GM18909 (cell line): Measurements from ENCODE around the gene VEGFB.
A peak's percentile ranks its signal among the peaks of the same experiment; 100 is the strongest.

Source experiments
- ATAC-seq: cut with Tn5 transposase; IDR thresholded peaks from one replicate; pipeline ENCODE4 v1.9.1; 2021; ENCODE audit warnings: mild to moderate bottlenecking; ENCODE audit not compliant: unreplicated experiment, poor library complexity

The VEGFB gene

DNA sequence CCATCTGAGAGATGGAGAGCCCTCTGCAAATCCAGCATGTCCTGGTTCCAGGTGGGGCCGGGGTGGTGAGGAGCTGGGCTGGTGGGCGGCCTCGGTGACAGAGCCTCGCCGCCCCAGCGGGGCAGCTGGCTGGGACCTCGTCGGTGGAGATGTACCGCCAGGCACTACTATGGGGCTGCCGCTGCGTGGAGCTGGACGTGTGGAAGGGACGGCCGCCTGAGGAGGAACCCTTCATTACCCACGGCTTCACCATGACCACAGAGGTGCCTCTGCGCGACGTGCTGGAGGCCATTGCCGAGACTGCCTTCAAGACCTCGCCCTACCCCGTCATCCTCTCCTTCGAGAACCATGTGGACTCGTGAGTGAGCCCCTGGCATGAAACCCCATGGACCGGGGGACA, 24.0 kb downstream of the VEGFB start:
- ATAC-seq = no peak

DNA sequence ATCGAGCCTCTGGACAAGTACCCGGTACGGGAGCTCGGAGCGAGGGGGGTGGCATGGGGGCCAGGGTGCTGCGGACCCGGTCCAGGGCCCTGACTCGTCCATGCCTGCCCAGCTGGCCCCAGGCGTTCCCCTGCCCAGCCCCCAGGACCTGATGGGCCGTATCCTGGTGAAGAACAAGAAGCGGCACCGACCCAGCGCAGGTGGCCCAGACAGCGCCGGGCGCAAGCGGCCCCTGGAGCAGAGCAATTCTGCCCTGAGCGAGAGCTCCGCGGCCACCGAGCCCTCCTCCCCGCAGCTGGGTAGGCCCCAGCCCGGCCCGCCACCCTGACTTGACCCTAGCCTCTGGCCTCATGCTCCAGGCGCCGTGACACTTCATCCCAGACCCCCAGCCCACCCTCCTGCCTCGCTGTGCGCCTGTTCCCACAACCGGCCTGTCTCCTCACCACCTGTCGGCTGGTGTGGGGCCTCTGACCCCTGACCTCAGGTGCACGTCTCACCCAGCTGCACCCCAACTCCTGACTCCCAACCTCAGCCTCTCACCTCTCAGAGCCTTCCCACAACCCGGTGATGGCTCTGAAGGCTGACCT, 24.7 kb downstream of the VEGFB start:
- no peak for ATAC-seq

DNA sequence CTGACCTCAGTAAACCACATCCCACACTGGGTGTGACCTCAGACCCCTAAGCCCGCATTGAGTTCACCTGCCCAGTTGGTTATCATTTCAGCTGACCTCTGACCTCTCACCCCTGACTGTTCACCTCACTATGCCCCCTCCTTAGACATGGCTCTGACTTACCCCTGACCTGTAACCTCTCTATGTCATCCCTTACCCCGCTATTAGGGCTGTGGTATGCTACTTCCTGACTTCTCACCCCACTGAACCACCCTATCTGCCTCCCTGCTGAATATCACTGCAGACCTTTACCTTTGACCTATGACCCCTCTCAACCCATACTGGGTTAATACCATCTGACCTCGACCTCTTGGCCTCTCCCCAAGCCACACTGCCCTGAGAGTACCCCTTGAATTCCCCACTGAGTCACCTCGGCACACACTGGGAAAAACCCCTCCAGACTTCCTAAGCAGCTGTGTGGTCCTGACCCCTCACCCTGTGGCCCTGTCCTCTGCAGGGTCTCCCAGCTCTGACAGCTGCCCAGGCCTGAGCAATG, 25.2 kb downstream of the VEGFB start:
- ATAC-seq = no peak

DNA sequence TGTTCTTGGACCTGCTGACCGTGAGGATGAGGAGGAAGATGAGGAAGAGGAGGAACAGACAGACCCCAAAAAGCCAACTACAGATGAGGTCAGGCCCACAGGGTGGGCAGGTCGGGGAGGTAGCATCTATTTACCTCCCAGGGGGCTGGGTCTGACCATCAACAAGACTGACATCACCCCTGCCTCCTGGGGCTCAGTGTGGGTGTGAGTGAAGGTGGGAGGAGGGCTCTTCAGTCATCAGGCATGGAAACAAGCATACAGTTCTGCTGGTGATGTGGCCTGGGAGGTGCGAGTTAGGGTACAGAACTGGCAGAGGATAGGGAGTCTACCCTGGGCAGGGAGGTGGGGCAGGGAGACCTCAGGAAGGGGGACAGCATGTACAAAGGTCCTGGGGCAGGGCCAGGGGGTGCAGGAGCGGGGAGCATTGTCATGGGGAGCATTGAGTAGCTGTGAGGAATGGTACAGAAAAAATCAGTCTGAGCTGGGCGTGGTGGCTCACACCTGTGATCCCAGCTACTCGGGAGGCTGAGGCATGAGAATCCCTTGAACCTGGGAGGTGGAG, 25.8 kb downstream of the VEGFB start:
- no peak for ATAC-seq

DNA sequence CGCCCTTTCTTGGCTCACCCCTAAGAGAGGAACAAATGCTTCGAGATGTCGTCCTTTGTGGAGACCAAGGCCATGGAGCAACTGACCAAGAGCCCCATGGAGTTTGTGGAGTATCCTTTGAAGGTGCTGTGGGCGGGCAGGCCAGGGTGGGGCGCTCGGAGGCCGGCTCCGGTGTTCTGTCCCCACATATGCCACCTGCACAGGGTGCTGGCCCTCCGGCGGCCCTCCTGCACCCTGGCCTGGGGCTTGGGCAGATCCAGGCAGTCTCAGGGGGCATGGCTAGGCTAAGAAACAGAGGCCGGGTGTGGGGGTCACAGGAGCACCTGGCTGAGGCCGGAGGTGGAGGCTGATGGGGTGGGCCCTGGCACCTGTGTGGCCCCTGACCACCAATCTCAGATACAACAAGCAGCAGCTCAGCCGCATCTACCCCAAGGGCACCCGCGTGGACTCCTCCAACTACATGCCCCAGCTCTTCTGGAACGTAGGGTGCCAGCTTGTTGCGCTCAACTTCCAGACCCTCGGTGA, 27.2 kb downstream of the VEGFB start:
- no peak for ATAC-seq

DNA sequence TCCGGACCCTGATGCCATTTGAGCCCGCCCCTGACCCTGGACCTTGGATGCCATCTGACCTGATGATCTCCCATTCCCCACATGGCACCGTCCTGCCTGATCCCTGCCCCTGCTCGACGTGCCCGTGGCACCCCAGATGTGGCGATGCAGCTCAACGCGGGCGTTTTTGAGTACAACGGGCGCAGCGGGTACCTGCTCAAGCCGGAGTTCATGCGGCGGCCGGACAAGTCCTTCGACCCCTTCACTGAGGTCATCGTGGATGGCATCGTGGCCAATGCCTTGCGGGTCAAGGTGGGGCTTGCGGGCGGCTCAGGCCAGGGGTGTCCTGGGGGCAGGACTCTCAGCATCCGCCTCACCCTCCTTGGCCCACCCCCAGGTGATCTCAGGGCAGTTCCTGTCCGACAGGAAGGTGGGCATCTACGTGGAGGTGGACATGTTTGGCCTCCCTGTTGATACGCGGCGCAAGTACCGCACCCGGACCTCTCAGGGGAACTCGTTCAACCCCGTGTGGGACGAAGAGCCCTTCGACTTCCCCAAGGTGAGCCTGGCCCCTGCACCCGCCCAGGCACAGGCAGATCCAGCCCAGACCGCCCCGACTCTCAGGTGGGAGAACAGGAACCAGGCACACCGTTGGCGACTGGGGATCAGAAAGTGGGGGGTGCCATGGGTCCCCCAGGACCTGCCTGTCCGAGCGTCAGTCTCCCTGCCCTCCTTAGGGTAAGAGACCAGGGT, 28.1 kb downstream of the VEGFB start:
- ATAC-seq = no peak

DNA sequence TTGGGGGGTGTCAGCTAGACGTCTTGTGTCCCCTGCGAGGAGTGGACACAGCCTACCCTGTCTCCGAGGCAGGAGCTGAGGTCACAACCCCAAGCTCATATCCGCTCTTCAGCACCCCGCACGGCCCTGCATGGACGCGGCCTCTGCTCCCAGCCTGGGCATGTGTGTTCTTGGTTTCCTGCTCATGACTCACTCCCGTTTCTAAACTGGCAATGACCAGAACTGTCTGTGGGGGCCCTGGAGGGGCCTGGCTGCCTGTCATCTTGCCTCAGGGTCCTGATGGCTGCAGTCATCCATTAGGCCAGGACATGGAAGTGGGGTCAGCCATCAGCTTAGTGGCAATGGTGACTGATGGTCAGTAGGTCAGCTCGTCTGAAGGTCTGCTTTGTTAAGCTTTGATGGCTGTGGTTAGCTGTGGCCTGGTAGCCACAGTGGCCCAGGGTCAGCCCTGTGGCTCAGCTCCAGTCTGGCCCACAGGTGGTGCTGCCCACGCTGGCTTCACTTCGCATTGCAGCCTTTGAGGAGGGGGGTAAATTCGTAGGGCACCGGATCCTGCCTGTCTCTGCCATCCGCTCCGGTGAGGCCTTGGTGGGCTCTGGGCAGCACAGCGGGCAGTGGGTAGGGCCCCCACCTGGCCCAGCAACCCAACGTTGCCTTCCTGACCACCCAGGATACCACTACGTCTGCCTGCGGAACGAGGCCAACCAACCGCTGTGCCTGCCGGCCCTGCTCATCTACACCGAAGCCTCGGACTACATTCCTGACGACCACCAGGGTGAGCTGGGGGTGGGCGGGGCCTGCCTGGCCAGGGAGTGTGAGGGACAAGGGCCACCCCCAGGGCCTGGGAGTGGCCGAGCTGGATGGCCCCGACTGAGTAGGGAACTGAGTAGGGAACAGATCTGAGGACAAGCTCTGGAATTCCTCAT, 28.9 kb downstream of the VEGFB start:
- no peak for ATAC-seq

DNA sequence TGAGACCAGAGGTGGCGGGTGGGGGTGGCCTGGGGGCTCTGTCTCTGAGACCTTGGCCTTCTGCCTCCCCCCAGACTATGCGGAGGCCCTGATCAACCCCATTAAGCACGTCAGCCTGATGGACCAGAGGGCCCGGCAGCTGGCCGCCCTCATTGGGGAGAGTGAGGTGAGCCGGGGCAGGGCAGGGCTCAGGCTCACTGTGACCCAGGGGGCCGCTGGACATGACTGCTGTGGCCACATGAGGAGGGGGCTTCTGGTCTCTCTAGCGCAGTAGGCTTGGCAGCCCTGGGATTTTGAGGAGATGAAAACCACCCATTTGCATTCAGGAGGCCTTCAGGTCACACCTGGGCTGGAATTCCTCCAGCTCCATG, 29.5 kb downstream of the VEGFB start:
- no peak for ATAC-seq

DNA sequence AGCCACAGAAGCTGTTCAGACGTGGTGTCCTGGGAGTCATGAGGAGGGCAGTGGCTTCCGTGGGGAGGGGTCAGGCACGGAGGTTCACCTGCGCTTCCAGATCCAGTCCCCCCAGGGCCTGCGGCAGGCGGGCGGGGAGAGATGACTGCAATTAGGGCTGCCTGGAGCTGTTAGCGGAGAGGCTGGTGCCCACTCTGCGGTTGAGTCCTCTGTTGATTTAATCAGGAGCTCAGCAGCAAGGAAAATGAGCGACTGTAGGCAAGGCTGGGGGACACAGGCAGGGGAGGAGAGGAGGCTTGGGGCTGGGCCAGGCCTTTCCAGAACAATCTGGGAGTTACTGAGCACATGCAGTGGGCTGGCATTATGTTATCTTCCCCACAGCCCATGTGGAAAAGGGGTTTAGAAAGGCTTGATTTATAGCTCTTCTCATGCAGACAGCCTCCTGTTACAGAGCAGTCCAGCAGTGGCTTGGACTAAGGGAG, 30.0 kb downstream of the VEGFB start:
- no peak for ATAC-seq

DNA sequence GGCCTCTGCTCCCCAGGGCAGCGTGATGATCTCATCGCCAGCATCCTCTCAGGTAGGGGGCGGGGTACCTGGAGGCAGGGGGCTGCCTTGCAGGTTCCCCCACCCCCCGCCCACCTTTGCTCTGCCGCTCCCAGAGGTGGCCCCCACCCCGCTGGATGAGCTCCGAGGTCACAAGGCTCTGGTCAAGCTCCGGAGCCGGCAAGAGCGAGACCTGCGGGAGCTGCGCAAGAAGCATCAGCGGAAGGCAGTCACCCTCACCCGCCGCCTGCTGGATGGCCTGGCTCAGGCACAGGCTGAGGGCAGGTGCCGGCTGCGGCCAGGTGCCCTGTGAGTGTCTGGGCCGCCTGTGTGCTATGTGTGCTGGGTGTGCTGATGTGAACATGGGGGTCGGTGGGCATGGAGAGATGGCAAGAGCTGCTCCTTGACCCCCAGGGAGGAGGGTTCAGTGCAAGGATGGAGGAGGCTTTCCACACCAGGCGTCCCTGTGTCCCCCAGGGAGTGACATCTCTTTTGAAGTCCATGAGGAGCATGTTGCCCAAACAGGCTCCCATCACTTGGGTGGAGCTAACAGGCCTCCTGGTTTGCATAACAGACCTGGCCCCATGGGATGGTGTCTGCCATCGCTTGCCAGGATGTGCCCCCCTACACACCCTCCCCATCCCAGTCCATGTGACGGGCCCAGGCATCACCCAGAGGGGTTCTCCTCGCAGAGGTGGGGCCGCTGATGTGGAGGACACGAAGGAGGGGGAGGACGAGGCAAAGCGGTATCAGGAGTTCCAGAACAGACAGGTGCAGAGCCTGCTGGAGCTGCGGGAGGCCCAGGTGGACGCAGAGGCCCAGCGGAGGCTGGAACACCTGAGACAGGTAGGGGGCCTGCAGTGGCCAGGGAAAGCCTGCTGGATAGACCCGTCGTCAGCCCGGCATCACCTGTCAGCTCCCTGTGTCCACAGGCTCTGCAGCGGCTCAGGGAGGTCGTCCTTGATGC, 31.1 kb downstream of the VEGFB start:
- ATAC-seq = no peak

DNA sequence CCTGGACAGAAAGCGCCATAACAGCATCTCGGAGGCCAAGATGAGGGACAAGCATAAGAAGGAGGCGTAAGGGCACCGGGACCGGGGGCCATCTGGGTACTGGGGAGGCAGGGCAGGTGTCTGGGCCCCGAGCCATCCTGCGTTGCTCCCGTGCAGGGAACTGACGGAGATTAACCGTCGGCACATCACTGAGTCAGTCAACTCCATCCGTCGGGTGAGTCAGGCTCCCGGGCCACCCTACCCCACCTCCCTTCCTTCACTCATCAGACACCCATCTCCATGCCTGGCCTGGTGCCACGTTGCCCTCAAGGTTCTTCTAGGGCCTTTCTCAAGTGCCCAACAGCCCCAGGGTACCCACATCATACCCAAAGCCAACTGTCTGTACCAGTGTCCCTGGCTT, 32.0 kb downstream of the VEGFB start:
- no peak for ATAC-seq

DNA sequence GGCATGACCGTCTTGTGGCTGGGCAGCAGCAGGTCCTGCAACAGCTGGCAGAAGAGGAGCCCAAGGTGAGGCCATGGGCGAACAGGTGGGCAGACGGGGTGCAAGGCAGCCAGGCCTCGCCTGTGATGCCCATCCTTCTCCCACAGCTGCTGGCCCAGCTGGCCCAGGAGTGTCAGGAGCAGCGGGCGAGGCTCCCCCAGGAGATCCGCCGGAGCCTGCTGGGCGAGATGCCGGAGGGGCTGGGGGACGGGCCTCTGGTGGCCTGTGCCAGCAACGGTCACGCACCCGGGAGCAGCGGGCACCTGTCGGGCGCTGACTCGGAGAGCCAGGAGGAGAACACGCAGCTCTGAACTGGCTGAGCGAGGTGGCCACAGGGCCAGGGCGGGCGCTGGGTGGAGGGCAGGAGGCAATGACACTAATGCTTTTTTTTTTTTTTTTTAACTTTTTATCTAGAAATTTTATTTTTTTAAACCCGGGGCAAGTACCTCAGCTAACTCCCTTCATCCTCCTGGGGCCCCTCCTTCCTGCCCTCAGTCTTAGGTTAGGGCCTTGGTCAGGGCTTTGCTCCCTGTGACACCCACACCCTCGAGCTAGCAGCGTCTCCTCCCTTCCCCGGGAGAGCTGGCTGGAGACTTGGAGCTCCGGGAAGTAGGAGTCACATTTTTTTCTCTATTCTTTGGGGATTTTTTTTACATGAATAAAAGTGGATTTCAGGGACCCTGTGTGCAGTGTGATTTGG, 33.0 kb downstream of the VEGFB start:
- ATAC-seq = no peak

DNA sequence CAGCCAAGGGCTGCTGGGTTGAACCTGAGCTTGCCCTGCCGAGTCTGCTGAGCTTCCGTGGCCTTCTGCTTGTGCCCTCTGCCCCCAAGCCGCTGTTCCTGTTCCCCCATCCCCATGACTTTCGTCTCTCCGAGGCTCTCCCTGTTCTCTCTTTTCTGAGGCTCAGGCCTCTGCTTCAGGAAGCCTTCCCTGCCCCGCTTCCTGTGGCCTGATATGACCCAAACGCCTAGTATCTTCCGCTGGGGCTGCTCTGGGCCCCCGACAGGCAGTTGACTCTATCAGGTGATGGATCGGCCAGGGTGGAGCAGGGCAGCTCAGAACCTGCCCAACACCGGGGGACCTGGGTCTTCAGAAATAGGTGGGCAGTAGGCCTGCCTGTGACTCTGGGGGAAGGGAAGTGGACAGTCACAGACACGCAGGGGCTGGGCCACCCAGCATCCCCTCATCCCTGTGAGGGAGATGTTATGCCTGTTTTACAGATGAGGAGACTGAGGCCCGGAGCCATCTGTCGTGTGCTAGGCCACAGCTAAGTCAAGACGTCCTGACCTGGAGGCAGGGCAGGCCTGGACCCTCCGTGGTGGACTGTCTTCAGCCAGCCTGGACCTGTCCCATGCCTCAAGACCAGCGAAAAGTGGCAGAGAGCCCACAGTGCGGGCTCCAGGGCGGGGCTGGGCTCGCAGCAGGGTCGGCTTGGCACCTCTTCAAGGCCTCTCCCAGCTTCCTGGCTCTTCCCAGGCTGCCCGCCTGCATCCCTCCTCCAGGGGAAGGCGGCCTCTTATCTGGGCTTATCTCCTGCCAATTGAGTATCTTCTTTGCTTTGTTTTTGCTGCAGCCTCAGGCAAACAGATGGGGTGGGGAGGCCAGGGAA, 33.9 kb downstream of the VEGFB start:
- ATAC-seq = no peak

DNA sequence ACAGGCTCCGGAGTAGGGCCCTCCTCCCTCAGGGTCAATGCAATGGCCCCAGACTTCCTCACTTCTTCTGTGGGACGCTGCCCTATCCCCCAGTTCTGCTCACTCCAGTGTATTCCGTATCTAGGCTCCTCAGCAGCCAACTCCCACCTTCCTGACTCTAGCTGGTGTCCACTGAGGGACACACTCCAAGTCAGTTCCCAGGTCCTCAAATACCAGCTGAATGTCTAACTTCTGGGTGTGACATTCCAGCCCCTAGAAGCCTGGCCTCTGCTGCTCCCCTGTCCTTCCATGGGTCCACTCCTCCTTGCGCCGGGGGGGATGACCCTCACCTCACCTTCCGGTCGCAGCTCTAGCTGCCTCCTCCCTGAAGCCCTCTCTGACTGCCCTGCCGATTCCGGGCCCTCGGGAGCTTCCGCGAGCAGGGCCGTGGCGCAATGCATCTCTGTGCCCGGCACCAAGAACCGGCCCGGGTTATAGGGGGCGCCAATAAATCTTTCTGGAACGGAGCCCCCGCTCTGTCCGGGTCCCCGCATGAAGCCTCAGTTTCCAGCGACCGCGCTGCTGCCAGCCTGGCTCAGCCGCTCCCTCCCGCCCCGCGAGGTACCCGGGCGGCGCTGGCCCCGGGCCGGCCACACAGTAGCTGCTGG, 34.6 kb downstream of the VEGFB start:
- peak; percentile 16 for ATAC-seq

DNA sequence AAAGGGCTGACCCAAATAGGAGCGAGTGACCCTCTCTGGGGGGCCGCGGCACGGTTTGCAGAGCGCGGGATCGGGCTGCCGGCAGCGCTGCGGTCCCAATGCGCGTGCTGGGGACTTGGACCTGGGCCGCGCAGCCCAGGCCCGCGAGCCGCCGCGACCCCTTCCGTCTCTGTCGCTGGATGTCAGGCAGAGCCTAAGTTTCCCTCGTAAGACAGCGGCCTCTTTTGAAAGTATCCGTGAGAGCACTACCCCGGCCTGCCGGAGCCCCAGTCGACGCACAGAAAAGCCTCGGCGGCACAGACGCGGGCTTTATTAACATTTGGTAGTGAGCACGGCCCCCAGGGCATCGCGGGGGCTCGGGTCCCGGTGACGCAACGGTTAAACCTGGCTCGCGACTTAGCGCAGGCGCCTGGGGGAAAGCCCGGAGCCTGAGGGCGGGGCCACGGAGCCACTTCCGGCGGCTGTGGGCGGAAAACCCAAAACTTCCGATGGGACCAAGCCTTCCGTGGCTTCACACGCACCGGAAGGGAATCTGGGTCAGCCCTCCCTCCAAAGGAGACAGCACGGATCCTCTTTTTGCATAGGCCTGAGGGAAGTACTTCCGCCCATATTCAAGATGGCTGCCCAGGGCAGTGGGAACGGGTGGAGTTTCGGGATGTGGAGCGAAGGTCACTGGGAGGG, 35.3 kb downstream of the VEGFB start:
- peak; percentile 70 for ATAC-seq

DNA sequence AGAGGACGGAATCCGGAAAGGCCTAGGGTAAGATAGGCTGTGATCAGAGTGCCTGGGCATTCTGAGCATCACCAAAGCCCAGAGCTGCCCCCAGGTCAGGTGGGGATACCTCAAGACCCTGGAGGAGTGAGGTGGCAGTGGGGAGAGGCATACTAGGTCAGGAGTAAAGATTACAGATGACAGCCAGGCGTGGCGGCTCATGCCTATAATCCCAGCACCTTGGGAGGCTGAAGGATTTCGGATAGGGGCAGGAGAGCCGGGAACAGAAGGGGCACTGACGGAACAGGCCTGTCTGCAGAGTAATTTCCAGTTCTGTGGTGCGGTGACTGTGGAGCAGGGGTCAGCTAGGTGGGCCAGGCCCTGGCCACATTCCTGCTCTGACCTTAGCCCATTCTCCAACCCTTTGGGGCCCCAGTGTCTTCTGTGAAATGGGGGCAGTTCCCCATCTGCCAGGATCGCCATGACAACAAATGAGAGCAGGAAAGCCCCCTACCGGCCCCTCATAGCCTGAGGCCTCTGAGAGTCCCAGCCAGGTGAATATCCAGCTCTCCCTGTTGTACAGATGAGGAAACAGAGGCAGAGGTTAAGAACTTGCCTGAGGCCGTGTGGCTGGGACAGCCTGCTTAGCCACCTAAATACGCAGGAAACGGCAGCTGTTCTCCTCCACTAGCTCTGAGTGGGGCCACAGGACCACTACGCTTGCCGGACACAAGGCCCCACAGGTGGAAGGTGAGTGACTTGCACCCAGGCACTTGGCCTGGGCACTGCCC, 40.8 kb downstream of the VEGFB start:
- ATAC-seq = no peak
